Measurements from ENCODE around the gene STOML3.

- TF ChIP-seq EZH2 (optimal IDR thresholded peaks at IDR 0.05; ENCODE audit: low read depth, low read length) (no peak), CTCF (IDR thresholded peaks at IDR 0.05; ENCODE audit: low read length) (no peak)
Measured at GRCh38 chr13:38941353-38941945, 49.2 kb downstream of the STOML3 start.

Data from MM.1S (cell line).